GM10248 (cell line): ENCODE results near the gene TCTA.

ENCODE experiments used
- CTCF ChIA-PET: fragments of 300-600 bp; sonication (Branson Sonifier 250); formaldehyde crosslinking; extraction: SDS; loops from one replicate; lab custom pipeline; 2021; ENCODE audit warnings: antibody characterized with exemption; lab: Yijun Ruan, JAX
- POLR2A ChIA-PET: fragments of 350-650 bp; sonication (Branson Sonifier 250); formaldehyde crosslinking; extraction: SDS; loops from one replicate; lab custom pipeline; 2020; ENCODE audit warnings: antibody characterized with exemption; lab: Yijun Ruan, JAX
- DNase-seq: peaks from one replicate; pipeline ENCODE4 v3.0.0; 2012; ENCODE audit errors: extremely low spot score
- CTCF ChIP-seq: IDR thresholded peaks from 2 replicates; pipeline ENCODE4 v1.5.1; 2012; ENCODE audit warnings: mild to moderate bottlenecking, low read depth; ENCODE audit errors: extremely low read depth, missing control alignments, control extremely low read depth

TCTA gene

DNA sequence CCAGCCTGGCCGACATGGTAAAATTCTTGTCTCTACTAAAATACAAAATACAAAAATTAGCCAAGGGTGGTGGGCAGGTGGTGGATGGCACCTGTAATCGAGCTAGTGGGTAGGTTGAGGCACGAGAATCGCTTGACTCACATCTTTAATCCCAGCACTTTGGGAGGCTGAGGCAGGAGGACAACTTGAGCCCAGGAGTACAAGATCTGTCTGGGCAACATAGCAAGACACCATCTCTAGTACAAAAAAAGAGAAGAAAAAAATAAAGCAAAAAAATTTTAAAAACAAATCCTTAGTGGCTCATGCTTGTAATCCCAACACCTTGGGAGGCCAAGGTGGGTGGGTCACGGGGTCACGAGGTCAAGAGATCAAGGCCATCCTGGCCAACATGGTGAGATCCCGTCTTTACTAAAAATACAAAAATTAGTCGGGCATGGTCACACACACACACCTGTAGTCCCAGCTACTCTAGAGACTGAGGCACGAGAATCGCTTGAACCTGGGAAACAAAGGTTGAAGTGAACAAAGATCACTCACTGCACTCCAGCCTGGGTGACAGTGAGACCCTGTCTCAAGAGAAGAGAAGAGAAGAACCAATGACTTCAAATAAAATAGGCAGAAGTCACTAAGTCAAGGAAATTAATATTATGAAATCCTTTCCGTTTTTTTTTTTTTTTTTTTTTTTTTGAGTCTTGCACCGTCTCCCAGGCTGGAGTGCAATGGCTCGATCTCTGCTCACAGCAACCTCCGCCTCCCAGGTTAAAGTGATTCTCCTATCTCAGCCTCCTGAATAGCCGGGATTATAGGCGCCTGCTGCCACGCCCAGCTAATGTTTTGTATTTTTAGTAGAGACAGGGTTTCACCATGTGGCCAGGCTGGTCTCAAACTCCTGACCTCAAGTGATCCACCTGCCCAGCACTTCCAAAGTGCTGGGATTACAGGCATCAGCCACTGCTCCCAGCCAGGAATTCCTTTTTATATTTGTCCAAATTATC, 5.4 kb upstream of the TCTA start:
- CTCF ChIA-PET, result interaction anchor here (1.6 to 1.7 kb wide), 2 partner anchors 29 to 67 kb away, joined by 3 to 6 read pairs; partner anchors contain the start of gene USP4
- TF ChIP-seq CTCF, result no peak

DNA sequence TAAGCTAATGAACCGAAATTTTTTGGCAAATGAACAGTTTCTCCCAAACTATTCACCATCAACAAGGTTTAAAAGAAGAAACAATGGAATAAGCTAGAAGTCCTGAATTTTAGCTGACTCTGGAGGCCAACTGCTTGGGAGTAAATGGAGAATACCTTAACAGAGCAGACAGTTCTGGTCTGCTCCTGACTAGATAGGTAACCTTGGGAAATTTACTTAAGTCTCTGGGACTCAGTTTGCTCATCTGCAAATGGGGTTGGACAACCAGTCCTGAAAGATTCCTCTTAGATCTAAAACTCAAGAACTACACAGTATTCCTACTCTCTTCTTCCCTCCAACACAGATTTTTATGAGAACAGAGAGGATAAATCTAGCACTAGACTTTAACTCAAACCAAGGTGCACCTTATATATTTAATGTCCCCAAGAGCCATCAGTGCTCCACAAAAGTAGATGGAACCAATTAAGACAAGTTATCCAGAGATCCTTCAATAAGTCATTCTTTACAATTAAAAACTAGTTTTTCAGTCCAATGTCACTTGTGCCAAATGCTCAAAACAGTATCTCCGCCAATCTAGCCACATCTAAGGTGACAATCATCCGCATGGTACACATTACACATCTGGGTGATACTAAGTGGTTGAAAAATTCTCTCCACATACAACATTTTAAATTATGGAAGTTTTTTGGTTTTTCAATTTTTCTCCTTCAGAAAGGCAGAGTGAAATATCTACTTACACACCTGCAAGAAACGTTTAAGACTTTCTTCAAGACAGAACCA, 2.0 kb upstream of the TCTA start:
- no peak for TF ChIP-seq CTCF
- ChIA-PET CTCF (interaction anchor here (1.3 to 2.7 kb wide), 4 partner anchors 16 to 70 kb away, joined by 4 to 10 read pairs (median 5); partner anchors contain the start of gene USP4), POLR2A (interaction anchor here (0.7 to 2.8 kb wide), 2 partner anchors 10 to 71 kb away, joined by 3 to 26 read pairs; partner anchors contain the start of gene USP4)

More for the DNA sequence above, 5.4 kb upstream of the TCTA start:
- POLR2A ChIA-PET, result interaction anchor here (0.9 kb wide), 1 partner anchor 66 kb away, joined by 3 read pairs; no protein-coding TSS in a partner anchor
- DNase-seq, result no peak

GRCh38 chr3:49410846-49411534, 1.2 kb upstream of the TCTA start:
- POLR2A ChIA-PET, result interaction anchor here (0.5 to 2.8 kb wide), 6 partner anchors 15 to 800 kb away, joined by 4 to 26 read pairs (median 9); partner anchors contain the start of genes NICN1 and USP4
- no peak for TF ChIP-seq CTCF
- DNase-seq, result no peak
- CTCF ChIA-PET, result interaction anchor here (1.1 to 3.8 kb wide), 3 partner anchors 11 to 390 kb away, joined by 3 to 15 read pairs (median 11); partner anchors contain the start of genes AMT and USP4

More for the DNA sequence above, 2.0 kb upstream of the TCTA start:
- DNase-seq, result no peak

GRCh38 chr3:49411535-49411967, 672 bp upstream of the TCTA start:
- DNase-seq, result peak; percentile 43
- no peak for TF ChIP-seq CTCF
- ChIA-PET CTCF (interaction anchor here (1.1 to 3.8 kb wide), 4 partner anchors 10 to 390 kb away, joined by 3 to 15 read pairs (median 7); partner anchors contain the start of genes AMT and USP4), POLR2A (interaction anchor here (0.5 to 2.8 kb wide), 16 partner anchors 10 to 801 kb away, joined by 3 to 26 read pairs (median 4); partner anchors contain the start of genes AMT, NICN1, QRICH1 and USP4)

DNA sequence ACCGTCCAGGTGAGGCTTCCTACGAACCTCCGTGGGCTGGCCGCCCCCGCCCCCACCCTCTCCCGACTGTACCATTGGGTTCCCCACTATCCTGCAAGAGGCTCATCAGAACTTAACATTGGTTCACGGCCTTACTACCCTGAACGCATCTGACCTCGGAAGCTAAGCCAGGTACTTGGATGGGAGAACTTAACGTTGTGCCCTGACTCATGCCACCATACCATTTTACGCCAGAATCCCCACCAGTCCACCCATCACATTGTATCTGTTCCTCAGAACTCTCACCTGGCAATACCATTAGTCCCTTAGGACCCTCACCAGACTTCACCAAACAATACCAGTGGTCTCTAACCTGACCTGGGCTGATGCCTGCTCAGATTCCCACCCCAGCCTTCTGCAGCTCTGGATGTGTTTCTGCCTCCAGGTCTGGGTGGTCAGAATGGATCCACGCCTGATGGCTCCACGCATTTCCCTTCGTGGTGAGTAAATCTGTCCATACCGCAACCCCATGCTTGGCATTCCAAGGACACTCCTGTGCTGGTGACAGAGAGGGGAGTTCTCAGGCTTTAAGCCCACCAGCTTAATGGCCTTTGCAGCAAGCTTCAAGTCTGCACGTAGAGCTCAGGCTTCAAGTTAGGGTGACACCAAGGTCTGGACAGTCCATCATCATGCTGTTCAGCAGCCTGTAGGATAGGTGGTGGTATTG, 562 bp downstream of the TCTA start:
- ChIA-PET POLR2A (interaction anchor here (0.6 to 2.8 kb wide), 4 partner anchors 9 to 870 kb away, joined by 3 to 26 read pairs (median 17); partner anchors contain the start of genes AMT and USP4), CTCF (interaction anchor here (0.9 to 3.8 kb wide), 5 partner anchors 9 to 73 kb away, joined by 3 to 15 read pairs (median 3); partner anchors contain the start of genes AMT and USP4)
- DNase-seq, result no peak
- TF ChIP-seq CTCF, result no peak
